ENCODE results near the gene PHACTR3. TPM values are rescaled to one million over a fixed set of nuclear protein-coding genes. Genes with fewer than 3 reads are reported as not detected.

PHACTR3 gene
- total and polyA plus RNA-seq, 2 experiments from 2014 or later: 0.45 to 0.61 TPM

DNA sequence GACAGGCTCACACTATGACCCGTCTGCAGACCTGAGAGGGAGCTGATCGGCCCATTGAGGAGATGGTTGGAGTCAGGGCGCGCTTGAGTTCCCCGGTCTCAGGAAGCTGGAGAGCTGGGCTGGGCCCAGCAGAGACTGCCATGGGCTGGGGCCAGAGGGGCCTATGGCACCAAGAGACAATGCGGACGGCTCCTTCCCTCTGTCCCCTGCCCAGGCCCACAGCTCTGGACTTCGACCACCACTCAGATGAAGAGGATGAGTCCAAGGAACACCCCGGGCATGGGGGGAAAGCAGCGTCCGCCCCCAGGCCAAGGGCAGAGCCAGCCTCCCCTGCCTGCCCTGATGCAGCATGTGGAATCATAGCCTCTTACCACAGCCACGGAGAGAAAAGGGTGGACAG, 40.2 kb upstream of the PHACTR3 start (continued):
- TF ChIP-seq, protein P1, sequence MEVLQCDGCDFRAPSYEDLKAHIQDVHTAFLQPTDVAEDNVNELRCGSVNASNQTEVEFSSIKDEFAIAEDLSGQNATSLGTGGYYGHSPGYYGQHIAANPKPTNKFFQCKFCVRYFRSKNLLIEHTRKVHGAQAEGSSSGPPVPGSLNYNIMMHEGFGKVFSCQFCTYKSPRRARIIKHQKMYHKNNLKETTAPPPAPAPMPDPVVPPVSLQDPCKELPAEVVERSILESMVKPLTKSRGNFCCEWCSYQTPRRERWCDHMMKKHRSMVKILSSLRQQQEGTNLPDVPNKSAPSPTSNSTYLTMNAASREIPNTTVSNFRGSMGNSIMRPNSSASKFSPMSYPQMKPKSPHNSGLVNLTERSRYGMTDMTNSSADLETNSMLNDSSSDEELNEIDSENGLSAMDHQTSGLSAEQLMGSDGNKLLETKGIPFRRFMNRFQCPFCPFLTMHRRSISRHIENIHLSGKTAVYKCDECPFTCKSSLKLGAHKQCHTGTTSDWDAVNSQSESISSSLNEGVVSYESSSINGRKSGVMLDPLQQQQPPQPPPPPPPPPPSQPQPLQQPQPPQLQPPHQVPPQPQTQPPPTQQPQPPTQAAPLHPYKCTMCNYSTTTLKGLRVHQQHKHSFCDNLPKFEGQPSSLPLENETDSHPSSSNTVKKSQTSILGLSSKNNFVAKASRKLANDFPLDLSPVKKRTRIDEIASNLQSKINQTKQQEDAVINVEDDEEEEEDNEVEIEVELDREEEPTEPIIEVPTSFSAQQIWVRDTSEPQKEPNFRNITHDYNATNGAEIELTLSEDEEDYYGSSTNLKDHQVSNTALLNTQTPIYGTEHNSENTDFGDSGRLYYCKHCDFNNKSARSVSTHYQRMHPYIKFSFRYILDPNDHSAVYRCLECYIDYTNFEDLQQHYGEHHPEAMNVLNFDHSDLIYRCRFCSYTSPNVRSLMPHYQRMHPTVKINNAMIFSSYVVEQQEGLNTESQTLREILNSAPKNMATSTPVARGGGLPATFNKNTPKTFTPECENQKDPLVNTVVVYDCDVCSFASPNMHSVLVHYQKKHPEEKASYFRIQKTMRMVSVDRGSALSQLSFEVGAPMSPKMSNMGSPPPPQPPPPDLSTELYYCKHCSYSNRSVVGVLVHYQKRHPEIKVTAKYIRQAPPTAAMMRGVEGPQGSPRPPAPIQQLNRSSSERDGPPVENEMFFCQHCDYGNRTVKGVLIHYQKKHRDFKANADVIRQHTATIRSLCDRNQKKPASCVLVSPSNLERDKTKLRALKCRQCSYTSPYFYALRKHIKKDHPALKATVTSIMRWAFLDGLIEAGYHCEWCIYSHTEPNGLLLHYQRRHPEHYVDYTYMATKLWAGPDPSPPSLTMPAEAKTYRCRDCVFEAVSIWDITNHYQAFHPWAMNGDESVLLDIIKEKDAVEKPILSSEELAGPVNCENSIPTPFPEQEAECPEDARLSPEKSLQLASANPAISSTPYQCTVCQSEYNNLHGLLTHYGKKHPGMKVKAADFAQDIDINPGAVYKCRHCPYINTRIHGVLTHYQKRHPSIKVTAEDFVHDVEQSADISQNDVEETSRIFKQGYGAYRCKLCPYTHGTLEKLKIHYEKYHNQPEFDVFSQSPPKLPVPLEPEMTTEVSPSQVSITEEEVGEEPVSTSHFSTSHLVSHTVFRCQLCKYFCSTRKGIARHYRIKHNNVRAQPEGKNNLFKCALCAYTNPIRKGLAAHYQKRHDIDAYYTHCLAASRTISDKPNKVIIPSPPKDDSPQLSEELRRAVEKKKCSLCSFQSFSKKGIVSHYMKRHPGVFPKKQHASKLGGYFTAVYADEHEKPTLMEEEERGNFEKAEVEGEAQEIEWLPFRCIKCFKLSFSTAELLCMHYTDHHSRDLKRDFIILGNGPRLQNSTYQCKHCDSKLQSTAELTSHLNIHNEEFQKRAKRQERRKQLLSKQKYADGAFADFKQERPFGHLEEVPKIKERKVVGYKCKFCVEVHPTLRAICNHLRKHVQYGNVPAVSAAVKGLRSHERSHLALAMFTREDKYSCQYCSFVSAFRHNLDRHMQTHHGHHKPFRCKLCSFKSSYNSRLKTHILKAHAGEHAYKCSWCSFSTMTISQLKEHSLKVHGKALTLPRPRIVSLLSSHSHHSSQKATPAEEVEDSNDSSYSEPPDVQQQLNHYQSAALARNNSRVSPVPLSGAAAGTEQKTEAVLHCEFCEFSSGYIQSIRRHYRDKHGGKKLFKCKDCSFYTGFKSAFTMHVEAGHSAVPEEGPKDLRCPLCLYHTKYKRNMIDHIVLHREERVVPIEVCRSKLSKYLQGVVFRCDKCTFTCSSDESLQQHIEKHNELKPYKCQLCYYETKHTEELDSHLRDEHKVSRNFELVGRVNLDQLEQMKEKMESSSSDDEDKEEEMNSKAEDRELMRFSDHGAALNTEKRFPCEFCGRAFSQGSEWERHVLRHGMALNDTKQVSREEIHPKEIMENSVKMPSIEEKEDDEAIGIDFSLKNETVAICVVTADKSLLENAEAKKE (CRISPR knock-in tag; IDR thresholded peaks at IDR 0.05): no peak
- TF ChIP-seq ZNF114 (CRISPR knock-in tag; IDR thresholded peaks at IDR 0.05): no peak
- TF ChIP-seq JUNB (IDR thresholded peaks at IDR 0.05; ENCODE audit: unreplicated experiment): no peak

DNA sequence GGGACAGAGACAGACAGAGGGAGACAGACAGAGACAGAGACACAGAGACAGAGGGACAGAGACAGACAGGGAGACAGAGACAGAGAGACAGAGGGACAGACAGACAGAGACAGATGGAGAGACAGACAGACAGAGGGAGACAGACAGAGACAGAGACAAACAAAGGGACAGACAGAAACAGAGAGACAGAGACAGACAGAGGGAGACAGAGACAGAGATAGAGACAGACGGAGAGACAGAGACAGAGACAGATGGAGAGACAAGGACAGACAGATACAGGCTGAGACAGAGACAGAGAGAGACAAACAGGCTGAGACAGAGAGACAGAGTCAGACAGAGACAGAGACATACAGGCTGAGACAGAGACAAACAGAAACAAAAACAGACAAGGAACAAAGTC, 39.4 kb upstream of the PHACTR3 start:
- no peaks in the 10 kb centered on the region; the same call in 2 of the 3 replicates for H3K9me3 Mint-ChIP-seq
- H3K27me3 ChIP-seq (ENCODE audit: insufficient read depth): peaks cover 7% of the 10 kb centered on the region; the same call in 1 of the 2 replicates
- H3K36me3 Mint-ChIP-seq (ENCODE audit: low read depth): no peaks in the 10 kb centered on the region
- no peak overlapping the region for H3K4me3 Mint-ChIP-seq
- no peak for ATAC-seq
- no peaks in the 10 kb centered on the region for H3K4me1 ChIP-seq (ENCODE audit: insufficient read depth)
- no peak overlapping the region for H3K4me2 ChIP-seq
- peaks cover 18% of the 10 kb centered on the region for H3K27me3 Mint-ChIP-seq (ENCODE audit: insufficient read depth, low read depth, poor library complexity)
- H3K27ac ChIP-seq (ENCODE audit: low read depth): no peak overlapping the region
- peaks cover 4% of the 10 kb centered on the region; the same call in 2 of the 3 replicates for H3K4me1 Mint-ChIP-seq
- H2AFZ ChIP-seq: no peak overlapping the region
- no peaks in the 10 kb centered on the region for H3K36me3 ChIP-seq (ENCODE audit: insufficient read depth)
- no peak overlapping the region for H3K4me3 ChIP-seq
- no peaks in the 10 kb centered on the region for H4K20me1 ChIP-seq (replicated peaks; ENCODE audit: insufficient read depth)
- no peak for DNase-seq (ENCODE audit: low spot score)
- H3K9me2 ChIP-seq (ENCODE audit: insufficient read depth): no peaks in the 10 kb centered on the region
- H3F3A ChIP-seq (replicated peaks; ENCODE audit: low read depth): no peaks in the 10 kb centered on the region
- H3K79me2 ChIP-seq (replicated peaks; ENCODE audit: insufficient read depth): no peaks in the 10 kb centered on the region
- no peak for TF ChIP-seq ZNF331 (CRISPR knock-in tag; IDR thresholded peaks at IDR 0.05; ENCODE audit: low read depth)
- no peak overlapping the region for H3K27ac Mint-ChIP-seq
